ENCODE data around the gene RAB4A. TPM values are rescaled to one million over a fixed set of nuclear protein-coding genes. Genes with fewer than 3 reads are reported as not detected.

The RAB4A gene
- total and polyA plus RNA-seq, 2 of the 8 experiments (the other 6 are each of a cell fraction or from before 2014, with no cell fraction given): 13.3 to 68.8 TPM

DNA sequence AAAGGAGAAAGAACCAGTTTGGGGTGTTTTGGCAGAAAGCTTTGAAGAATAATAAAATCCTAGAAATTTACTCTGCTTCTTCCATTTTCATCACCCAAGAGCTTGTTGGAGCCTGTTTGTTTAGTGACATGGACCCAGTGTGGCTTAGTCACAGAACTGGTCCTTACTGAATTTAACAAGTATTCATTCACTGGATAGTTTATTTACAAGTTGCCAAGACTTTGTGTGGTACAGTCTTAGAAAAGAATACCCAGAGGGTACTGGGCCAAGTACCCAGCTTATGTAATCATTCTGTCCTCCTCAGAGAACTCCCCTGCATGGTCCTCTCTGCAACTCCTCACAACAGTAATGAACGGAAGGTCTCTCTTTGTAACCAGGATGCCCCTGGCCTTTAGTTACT is 16.4 kb downstream of the RAB4A start:
- Histone ChIP-seq H2BK15ac (ENCODE audit: low read length) (no peak overlapping the region), H3K23ac (ENCODE audit: insufficient read length) (no peak overlapping the region), H3K79me1 (ENCODE audit: low read depth, low read length) (peaks cover 7% of the 10 kb centered on the region), H2BK20ac (ENCODE audit: low read length) (no peak overlapping the region), H3K27ac (ENCODE audit: low read depth, low read length) (no peak overlapping the region), H3K56ac (replicated peaks; ENCODE audit: insufficient read length, low read depth, low read length) (no peak overlapping the region), H2AK5ac (ENCODE audit: low read depth, low read length) (no peak overlapping the region), H4K20me1 (replicated peaks in 1 of 2; ENCODE audit: control insufficient read depth in 1 of 2, insufficient read depth in 2 of 2, low read length in 2 of 2) (peaks cover 2 to 4% of the 10 kb centered on the region in 2 experiments), H4K8ac (ENCODE audit: extremely low read depth, insufficient read depth, low read length) (no peak overlapping the region), H2BK5ac (ENCODE audit: low read depth, low read length) (no peak overlapping the region), H3K23me2 (ENCODE audit: low read depth, low read length) (no peaks in the 10 kb centered on the region; the same call in 1 of the 2 replicates), H3K18ac (ENCODE audit: extremely low read depth, low read length) (no peak overlapping the region), H3K9me3 (ENCODE audit: insufficient read depth in 2 of 2, low read depth in 1 of 2, low read length in 1 of 2) (no peaks in the 10 kb centered on the region), H4K5ac (ENCODE audit: insufficient read length, low read depth, low read length) (no peak overlapping the region), H3K4me3 (ENCODE audit: extremely low read depth in 1 of 4, insufficient read depth in 2 of 4, low read depth in 3 of 4, low read length in 4 of 4) (no peak overlapping the region), H3K14ac (ENCODE audit: insufficient read length) (no peak overlapping the region), H3K27me3 (replicated peaks in 1 of 4; ENCODE audit: control insufficient read depth in 3 of 4, extremely low read depth in 1 of 4, insufficient read depth in 3 of 4, low read length in 3 of 4) (no peaks in the 10 kb centered on the region), H2AFZ (ENCODE audit: low read length) (no peak overlapping the region), H3K4ac (replicated peaks; ENCODE audit: insufficient read length, low read depth, low read length) (no peak overlapping the region), H3K36me3 (ENCODE audit: control insufficient read depth in 2 of 4, insufficient read depth in 4 of 4, low read length in 3 of 4) (peaks cover 0 to 8% (median 3%) of the 10 kb centered on the region in 4 experiments; a peak in 2 of 8 replicates), H2BK12ac (ENCODE audit: low read depth, low read length) (no peak overlapping the region), H3K4me1 (replicated peaks in 1 of 4; ENCODE audit: control insufficient read depth in 3 of 4, insufficient read depth in 4 of 4, low read length in 3 of 4) (peaks cover 0 to 4% (median under 1%) of the 10 kb centered on the region in 4 experiments; a peak in 1 of 7 replicates), H2BK120ac (replicated peaks; ENCODE audit: low read depth, low read length) (no peak overlapping the region), H4K91ac (replicated peaks; ENCODE audit: insufficient read length, low read length) (no peak overlapping the region), H3K9ac (replicated peaks in 1 of 4; ENCODE audit: extremely low read depth in 1 of 4, low read depth in 3 of 4, low read length in 3 of 4) (no peak overlapping the region), H3K4me2 (ENCODE audit: insufficient read depth in 1 of 2, low read depth in 2 of 2, low read length in 2 of 2) (no peak overlapping the region), H3K79me2 (ENCODE audit: control insufficient read depth in 1 of 2, insufficient read depth in 2 of 2, low read length in 2 of 2) (peaks cover 3 to 33% of the 10 kb centered on the region in 2 experiments; a peak in 2 of 4 replicates)
- WGBS, 2 experiments (ENCODE audit: extremely low coverage in 1 of 2, insufficient coverage in 1 of 2, insufficient read length in 1 of 2, insufficient replicate concordance in 2 of 2, low coverage in 1 of 2, low lambda C conversion rate in 2 of 2, missing lambda C conversion rate in 1 of 2): 76% methylated on average over 1 of the region's 1 CpG; no CpG with 5 or more reads in 1 of the 2 experiments
- DNase-seq (ENCODE audit: low read depth in 1 of 2, low spot score in 2 of 2) (no peak), FAIRE-seq (no peak)
- ChIA-PET POLR2A (ENCODE audit: partially characterized antibody) (no interaction called here), CTCF (ENCODE audit: partially characterized antibody) (no interaction called here)
- TF ChIP-seq RBBP5 (IDR thresholded peaks at IDR 0.05; ENCODE audit: borderline replicate concordance, low read depth, low read length) (no peak), ASH2L (IDR thresholded peaks at IDR 0.05; ENCODE audit: low read length) (no peak), PHF8 (conservative IDR thresholded peaks at IDR 0.05; ENCODE audit: low read depth, low read length) (no peak), EZH2 (IDR thresholded peaks at IDR 0.05; ENCODE audit: low read depth, low read length, severe bottlenecking) (no peak), SIX5 (IDR thresholded peaks at IDR 0.05; ENCODE audit: low read depth, low read length) (no peak), BRCA1 (IDR thresholded peaks at IDR 0.05; ENCODE audit: low read depth, low read length) (no peak), TEAD4 (IDR thresholded peaks at IDR 0.05; ENCODE audit: low read depth, low read length) (no peak), NRF1 (IDR thresholded peaks at IDR 0.05; ENCODE audit: low read depth, low read length) (no peak)
- TF ChIP-seq, protein P1, sequence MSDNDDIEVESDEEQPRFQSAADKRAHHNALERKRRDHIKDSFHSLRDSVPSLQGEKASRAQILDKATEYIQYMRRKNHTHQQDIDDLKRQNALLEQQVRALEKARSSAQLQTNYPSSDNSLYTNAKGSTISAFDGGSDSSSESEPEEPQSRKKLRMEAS (IDR thresholded peaks at IDR 0.05): no peak
- TF ChIP-seq, protein P2, sequence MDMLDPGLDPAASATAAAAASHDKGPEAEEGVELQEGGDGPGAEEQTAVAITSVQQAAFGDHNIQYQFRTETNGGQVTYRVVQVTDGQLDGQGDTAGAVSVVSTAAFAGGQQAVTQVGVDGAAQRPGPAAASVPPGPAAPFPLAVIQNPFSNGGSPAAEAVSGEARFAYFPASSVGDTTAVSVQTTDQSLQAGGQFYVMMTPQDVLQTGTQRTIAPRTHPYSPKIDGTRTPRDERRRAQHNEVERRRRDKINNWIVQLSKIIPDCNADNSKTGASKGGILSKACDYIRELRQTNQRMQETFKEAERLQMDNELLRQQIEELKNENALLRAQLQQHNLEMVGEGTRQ (IDR thresholded peaks at IDR 0.05; ENCODE audit: low read length): no peak
- TF ChIP-seq, protein P3, sequence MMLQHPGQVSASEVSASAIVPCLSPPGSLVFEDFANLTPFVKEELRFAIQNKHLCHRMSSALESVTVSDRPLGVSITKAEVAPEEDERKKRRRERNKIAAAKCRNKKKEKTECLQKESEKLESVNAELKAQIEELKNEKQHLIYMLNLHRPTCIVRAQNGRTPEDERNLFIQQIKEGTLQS (IDR thresholded peaks at IDR 0.05; ENCODE audit: insufficient read depth, low read depth, low read length): no peak
